Smooth muscle cell (in vitro differentiated cells): ENCODE results near the gene LONRF2. TPM values are rescaled to one million over a fixed set of nuclear protein-coding genes. Genes with fewer than 3 reads are reported as not detected.
"Not testable (repeated sequence)": the region's sequence is repeated elsewhere in the genome, so short reads cannot be mapped to it uniquely, and the experiment has no call there.

Experiments used
- DNase-seq: peaks from one replicate; lab custom pipeline; 2025; ENCODE audit not compliant: unreplicated experiment; lab: John Stamatoyannopoulos, UW
- H2AFZ ChIP-seq: fragments of 200-600 bp; sonication (generic); 2 replicates; pipeline ENCODE4 v1.6.0; 2016; ENCODE audit warnings: antibody characterized with exemption, low read depth, mild to moderate bottlenecking
- H3F3A ChIP-seq: fragments of 200-600 bp; sonication (generic); 2 replicates; pipeline ENCODE4 v1.6.0; 2017; ENCODE audit warnings: antibody characterized with exemption, low read depth
- H3K27ac ChIP-seq: fragments of 200-600 bp; sonication (generic); 2 replicates; pipeline ENCODE4 v1.5.1; 2016; ENCODE audit warnings: low read depth, mild to moderate bottlenecking
- H3K27me3 ChIP-seq: fragments of 200-600 bp; sonication (generic); 2 replicates; pipeline ENCODE4 v1.6.1; 2016; ENCODE audit warnings: low read depth, mild to moderate bottlenecking
- H3K36me3 ChIP-seq: fragments of 200-600 bp; sonication (generic); 2 replicates; pipeline ENCODE4 v1.5.1; 2016; ENCODE audit warnings: low read depth
- H3K4me1 ChIP-seq: fragments of 200-600 bp; sonication (generic); 2 replicates; pipeline ENCODE4 v1.5.1; 2016; ENCODE audit warnings: low read depth
- H3K4me2 ChIP-seq: fragments of 200-600 bp; sonication (generic); 2 replicates; pipeline ENCODE4 v1.6.0; 2016; ENCODE audit warnings: mild to moderate bottlenecking
- H3K4me3 ChIP-seq: fragments of 200-600 bp; sonication (generic); 2 replicates; pipeline ENCODE4 v1.5.1; 2016; ENCODE audit warnings: mild to moderate bottlenecking
- H3K79me2 ChIP-seq: fragments of 200-600 bp; sonication (generic); 2 replicates; pipeline ENCODE4 v1.6.0; 2016; ENCODE audit warnings: low read depth, mild to moderate bottlenecking
- H3K9ac ChIP-seq: fragments of 200-600 bp; sonication (generic); 2 replicates; pipeline ENCODE4 v1.6.0; 2016; ENCODE audit warnings: low read depth
- H3K9me3 ChIP-seq: fragments of 200-600 bp; sonication (generic); replicated peaks from 2 replicates; pipeline ENCODE4 v1.5.1; 2016; ENCODE audit warnings: low read depth
- H4K20me1 ChIP-seq: fragments of 200-600 bp; sonication (generic); 2 replicates; pipeline ENCODE4 v1.6.0; 2016; ENCODE audit warnings: low read depth
- WGBS: methylation state at CpG from one replicate; pipeline ENCODE4 v1.1.7; 2016; ENCODE audit warnings: low lambda C conversion rate; 5-methylcytosine and 5-hydroxymethylcytosine counted together
- polyA plus RNA-seq: library from polyadenylated mRNA; unstranded; fragments of >200 nt; fragmentation: Nextera tagmentation; extraction: Ambion mirVana; gene quantifications from 2 replicates; pipeline ENCODE4 v1.2.1, GENCODE V29; 2016
- total RNA-seq: library from RNA; depleted of rRNA; stranded (reverse); fragments of >200 nt; gene quantifications from 2 replicates; pipeline ENCODE4 v1.2.3, GENCODE V29; 2014
- TF ChIP-seq, protein P1 (sequence below): fragments of 200-600 bp; sonication (generic); IDR thresholded peaks from 2 replicates; pipeline ENCODE4 v1.5.1; 2017; ENCODE audit warnings: borderline replicate concordance, mild to moderate bottlenecking, antibody characterized with exemption; ENCODE audit not compliant: insufficient read depth, poor library complexity, severe bottlenecking

Gene LONRF2
- total and polyA plus RNA-seq, 2 experiments from 2014 or later = 0.06 to 1.4 TPM

DNA sequence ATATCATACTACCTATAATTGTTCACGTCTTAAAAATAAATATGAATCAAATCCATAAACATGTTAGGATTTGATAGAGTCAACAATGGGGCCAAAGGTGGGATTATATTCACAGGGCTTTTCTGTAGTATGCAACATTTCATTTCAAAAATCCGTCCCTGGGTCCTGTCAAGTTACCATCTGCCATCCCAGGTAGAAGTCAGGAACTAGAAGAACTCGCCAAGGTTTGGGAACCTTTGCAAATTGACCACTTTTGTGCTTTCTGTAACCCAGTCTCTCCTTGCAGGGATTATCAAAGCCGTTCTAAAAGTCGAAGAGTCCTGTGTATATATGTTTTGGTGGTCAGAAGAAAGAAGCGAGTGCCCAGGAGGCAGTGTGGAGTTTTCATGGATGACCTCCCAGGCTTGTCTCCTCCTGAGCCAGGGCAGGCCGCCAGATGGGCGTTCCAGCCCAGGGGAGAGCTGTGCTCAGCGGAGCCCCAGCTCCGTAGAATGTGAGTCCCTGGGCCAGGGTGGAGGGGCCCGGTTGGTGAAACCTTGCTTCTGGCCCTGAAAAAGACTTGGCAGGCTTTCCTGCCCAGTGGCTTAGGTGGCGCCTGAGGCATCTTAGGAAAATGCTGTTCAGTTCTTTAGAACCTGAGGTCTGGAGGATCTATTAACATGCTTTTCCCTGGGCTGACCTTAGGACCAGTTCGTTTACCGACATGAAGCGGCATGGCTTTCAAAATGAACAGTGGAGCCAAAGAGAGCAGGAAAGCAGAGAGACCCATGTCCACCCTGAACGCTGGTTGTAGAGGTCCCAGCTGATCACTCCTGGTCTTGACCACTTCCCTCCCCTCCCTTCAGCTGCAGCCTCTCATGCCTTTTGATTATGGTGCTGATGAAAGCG, 69.2 kb downstream of the LONRF2 start:
- WGBS = 93% methylated on average over 17 of the region's 17 CpGs
- Histone ChIP-seq H3K4me2 (no peak overlapping the region), H3K27ac (no peak overlapping the region), H3K79me2 (no peaks in the 10 kb centered on the region), H3F3A (no peaks in the 10 kb centered on the region), H3K9ac (no peak overlapping the region), H3K9me3 (no peaks in the 10 kb centered on the region), H3K4me1 (no peaks in the 10 kb centered on the region), H3K4me3 (no peak overlapping the region), H3K36me3 (no peaks in the 10 kb centered on the region), H2AFZ (no peak overlapping the region), H4K20me1 (no peaks in the 10 kb centered on the region), H3K27me3 (no peaks in the 10 kb centered on the region)
- no peak for DNase-seq
- TF ChIP-seq, protein P1, sequence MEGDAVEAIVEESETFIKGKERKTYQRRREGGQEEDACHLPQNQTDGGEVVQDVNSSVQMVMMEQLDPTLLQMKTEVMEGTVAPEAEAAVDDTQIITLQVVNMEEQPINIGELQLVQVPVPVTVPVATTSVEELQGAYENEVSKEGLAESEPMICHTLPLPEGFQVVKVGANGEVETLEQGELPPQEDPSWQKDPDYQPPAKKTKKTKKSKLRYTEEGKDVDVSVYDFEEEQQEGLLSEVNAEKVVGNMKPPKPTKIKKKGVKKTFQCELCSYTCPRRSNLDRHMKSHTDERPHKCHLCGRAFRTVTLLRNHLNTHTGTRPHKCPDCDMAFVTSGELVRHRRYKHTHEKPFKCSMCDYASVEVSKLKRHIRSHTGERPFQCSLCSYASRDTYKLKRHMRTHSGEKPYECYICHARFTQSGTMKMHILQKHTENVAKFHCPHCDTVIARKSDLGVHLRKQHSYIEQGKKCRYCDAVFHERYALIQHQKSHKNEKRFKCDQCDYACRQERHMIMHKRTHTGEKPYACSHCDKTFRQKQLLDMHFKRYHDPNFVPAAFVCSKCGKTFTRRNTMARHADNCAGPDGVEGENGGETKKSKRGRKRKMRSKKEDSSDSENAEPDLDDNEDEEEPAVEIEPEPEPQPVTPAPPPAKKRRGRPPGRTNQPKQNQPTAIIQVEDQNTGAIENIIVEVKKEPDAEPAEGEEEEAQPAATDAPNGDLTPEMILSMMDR = no peak

DNA sequence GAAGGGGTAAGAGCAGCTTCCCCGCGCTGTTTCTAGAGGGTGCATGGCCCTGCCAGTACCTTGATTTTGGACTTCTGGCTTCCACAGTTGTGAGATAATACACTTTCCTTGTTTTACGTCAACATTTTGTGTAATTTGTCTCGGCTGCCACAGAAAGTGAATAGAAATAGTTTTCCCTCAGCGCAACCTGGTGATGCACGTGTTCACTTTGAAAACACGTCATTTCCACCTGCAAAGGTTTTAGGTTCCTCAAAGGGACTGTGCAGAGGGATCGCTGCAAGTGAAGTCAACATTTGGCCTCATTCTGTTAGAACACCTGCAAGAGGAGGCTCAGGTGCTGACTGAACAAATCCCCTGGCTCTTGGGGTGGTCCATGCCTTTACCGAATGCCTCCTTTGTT, 71.7 kb downstream of the LONRF2 start:
- H3F3A ChIP-seq = no peaks in the 10 kb centered on the region
- H3K4me1 ChIP-seq = no peaks in the 10 kb centered on the region
- no peak overlapping the region for H3K9ac ChIP-seq
- no peak overlapping the region for H3K4me2 ChIP-seq
- H3K36me3 ChIP-seq = no peaks in the 10 kb centered on the region
- WGBS = 94% methylated on average over 9 of the region's 9 CpGs
- no peak for DNase-seq
- no peaks in the 10 kb centered on the region for H3K9me3 ChIP-seq
- no peaks in the 10 kb centered on the region for H3K27me3 ChIP-seq
- H3K79me2 ChIP-seq = no peaks in the 10 kb centered on the region
- H4K20me1 ChIP-seq = no peaks in the 10 kb centered on the region
- TF ChIP-seq, protein P1 = no peak
- no peak overlapping the region for H2AFZ ChIP-seq
- H3K27ac ChIP-seq = no peak overlapping the region
- no peak overlapping the region for H3K4me3 ChIP-seq

DNA sequence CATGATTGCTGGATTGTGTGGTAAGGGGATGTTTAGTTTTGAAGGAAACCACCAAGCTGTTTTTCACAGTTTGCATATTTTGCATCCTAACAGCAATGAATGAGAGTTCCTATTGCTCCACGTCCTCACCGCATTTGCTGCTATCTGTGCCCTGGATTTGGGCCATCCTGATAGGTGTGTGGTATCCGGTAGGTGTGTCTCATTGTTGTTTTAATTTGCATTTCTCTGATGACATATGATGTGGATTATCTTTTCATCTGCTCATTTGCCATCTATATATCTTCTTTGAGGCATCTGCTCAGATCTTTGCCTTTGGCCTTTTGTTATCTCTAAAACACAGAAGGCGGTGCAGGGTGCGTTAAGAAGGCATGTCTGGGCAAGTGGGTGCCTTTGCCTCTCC, 73.3 kb downstream of the LONRF2 start:
- H3K4me3 ChIP-seq = no peak overlapping the region
- H3K79me2 ChIP-seq = no peaks in the 10 kb centered on the region
- no peak overlapping the region for H2AFZ ChIP-seq
- TF ChIP-seq, protein P1 = no peak
- H3K27me3 ChIP-seq = peaks cover 2% of the 10 kb centered on the region
- H3K4me2 ChIP-seq = no peak overlapping the region
- no peaks in the 10 kb centered on the region for H3K36me3 ChIP-seq
- H3F3A ChIP-seq = no peaks in the 10 kb centered on the region
- no peak overlapping the region for H3K27ac ChIP-seq
- no peaks in the 10 kb centered on the region for H4K20me1 ChIP-seq
- H3K4me1 ChIP-seq = no peaks in the 10 kb centered on the region
- H3K9me3 ChIP-seq = no peaks in the 10 kb centered on the region
- H3K9ac ChIP-seq = no peak overlapping the region
- 78% methylated on average over 5 of the region's 5 CpGs for WGBS
- DNase-seq = no peak

DNA sequence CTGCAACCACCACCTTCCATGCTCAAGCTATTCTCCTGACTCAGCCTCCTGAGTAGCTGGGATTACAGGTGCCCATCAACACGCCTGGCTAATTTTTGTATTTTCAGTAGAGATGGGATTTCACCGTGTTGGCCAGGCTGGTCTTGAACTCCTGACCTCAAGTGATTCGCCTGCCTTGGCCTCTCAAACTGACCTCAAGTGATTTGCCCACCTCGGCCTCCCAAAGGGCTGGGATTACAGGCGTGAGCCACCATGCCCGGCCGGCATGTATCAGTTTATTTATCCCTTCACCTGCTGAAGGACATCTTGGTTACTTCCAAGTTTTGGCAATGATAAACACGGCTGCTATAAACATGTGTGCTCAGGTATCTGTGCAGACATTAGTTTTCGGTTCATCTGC, 73.7 kb downstream of the LONRF2 start:
- H3K27ac ChIP-seq, H3K4me2 ChIP-seq, H3K9me3 ChIP-seq, H3K4me3 ChIP-seq, H3K36me3 ChIP-seq, H3K4me1 ChIP-seq, H3F3A ChIP-seq, H3K79me2 ChIP-seq, H3K27me3 ChIP-seq, H3K9ac ChIP-seq, H4K20me1 ChIP-seq, H2AFZ ChIP-seq, DNase-seq: not testable (repeated sequence)
- whole genome bisulfite sequencing = 94% methylated on average over 9 of the region's 9 CpGs
